Measurements from ENCODE around the gene PTAFR. TPM values are rescaled to one million over a fixed set of nuclear protein-coding genes. Genes with fewer than 3 reads are reported as not detected.
"Not testable (repeated sequence)": the region's sequence is repeated elsewhere in the genome, so short reads cannot be mapped to it uniquely, and the experiment has no call there.

Gene PTAFR
- total RNA-seq, 1 donor from 2014 or later = 0.20 TPM

DNA sequence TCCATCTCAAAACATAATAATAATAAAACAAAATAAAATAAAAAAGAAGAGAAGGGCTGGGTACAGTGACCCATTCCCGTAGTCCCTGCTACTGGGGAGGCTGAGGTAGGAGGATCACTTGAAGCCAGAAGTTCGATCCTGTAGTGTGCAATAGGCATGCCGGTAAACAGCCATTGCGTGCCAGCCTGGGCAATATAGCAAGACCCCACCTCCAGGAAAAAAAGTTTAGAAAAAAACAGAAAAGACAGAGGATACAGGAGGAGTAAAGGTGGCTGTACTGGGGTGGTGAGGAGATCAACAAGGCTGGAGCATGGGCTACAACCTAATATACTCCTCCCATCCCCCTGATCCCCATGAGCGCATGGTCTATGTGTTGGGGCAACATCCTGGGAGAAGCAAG lies 30.8 kb downstream of the PTAFR start:
- DNase-seq (ENCODE audit: low read depth, low spot score) = no peak

DNA sequence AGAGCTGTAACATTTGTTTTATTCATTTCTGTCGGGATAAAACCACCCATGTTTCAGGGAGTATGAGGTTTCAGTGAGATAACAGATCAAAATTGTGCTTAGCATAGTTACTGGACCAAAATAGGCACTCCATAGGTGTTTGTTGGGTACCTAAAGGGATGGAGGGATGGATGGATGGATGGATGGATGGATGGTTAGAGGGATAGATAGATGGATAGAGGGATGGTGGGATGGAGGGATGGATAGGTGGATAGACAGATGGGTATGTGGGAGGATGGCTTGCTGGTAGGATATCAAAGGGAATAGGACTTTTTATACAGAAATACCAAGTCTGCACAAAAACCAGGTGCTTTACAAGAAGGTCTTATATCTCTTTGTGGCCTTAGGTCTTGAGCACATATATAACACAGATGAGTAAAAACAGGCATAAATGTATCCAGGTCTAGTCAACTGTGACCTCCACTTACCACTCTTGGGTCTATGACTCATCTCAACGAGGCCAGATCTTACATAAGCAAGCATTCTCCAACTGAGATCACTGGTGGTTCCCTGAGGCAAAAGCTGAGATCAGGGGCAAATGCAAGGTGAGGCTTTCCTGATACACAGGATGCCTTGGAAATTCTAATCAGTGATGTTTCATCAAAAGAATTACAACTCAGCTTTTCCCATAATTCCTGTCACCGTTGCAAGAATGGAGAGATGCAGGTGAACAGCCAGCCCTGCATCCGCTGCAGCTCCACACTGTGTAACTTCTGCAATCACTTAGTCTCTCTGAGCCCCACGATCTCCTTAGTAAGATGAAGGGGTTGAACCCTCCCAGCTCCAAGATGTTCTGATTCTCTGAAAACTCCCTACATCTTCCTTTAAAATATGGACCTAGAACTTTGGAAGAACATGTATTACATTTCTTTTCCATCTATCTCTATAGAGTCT lies 32.0 kb downstream of the PTAFR start:
- DNase-seq (ENCODE audit: low read depth, low spot score) = no peak

- DNase-seq (ENCODE audit: low read depth, low spot score) = no peak
Observed at GRCh38 chr1:28143496-28144202, 32.8 kb downstream of the PTAFR start.

DNA sequence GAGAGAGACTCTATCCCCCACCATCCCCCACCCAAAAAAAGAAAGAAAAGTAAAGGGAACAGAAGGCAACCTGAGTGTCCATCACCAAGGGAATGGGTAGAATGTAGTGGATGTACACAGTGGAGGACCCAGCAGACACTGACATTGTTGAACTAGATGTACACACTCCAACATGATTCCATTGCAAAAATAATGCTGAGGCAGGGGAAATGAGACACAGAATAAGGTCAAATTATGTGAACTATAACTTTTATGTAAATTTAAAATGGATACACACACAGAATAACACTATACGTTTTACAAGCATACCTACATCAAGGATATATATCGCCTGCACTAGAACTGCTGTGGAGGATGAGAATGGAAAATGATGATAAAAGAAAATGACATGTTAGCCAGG lies 34.8 kb downstream of the PTAFR start:
- no peak for DNase-seq (ENCODE audit: low read depth, low spot score)

- DNase-seq (ENCODE audit: low read depth, low spot score) = not testable (repeated sequence)
Observed at GRCh38 chr1:28139866-28140265, 36.6 kb downstream of the PTAFR start.

- DNase-seq (ENCODE audit: low read depth, low spot score) = no peak
Observed at GRCh38 chr1:28139025-28139712, 37.3 kb downstream of the PTAFR start.

DNA sequence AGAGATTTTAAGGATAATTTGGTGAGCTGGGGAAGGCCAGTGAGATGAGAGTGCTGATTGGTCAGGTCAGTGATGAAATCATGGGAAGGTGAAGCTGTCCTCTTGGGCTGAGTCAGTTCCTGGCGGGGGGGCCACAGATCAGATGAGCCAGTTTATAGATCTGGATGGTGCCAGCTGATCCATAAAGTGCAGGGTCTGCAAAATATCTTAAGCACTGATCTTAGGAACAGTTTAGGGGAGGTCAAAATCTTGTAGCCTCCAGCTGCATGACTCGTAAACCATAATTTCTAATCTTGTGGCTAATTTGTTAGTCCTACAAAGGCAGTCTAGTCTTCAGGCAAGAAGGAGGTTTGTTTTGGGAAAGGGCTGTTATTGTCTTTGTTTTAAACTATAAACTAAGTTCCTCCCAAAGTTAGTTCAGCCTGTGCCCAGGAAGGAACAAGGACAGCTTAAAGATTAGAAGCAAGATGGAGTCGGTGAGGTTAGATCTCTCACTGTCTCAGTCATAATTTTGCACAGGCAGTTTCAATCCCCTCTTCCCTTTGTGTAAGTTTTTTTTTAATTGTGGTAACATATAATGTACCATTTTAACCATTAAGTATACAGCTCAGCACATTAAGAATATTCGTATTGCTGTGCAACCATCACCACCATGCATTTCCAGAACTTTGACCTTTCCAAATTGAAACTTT lies 39.4 kb downstream of the PTAFR start:
- no peak for DNase-seq (ENCODE audit: low read depth, low spot score)

DNA sequence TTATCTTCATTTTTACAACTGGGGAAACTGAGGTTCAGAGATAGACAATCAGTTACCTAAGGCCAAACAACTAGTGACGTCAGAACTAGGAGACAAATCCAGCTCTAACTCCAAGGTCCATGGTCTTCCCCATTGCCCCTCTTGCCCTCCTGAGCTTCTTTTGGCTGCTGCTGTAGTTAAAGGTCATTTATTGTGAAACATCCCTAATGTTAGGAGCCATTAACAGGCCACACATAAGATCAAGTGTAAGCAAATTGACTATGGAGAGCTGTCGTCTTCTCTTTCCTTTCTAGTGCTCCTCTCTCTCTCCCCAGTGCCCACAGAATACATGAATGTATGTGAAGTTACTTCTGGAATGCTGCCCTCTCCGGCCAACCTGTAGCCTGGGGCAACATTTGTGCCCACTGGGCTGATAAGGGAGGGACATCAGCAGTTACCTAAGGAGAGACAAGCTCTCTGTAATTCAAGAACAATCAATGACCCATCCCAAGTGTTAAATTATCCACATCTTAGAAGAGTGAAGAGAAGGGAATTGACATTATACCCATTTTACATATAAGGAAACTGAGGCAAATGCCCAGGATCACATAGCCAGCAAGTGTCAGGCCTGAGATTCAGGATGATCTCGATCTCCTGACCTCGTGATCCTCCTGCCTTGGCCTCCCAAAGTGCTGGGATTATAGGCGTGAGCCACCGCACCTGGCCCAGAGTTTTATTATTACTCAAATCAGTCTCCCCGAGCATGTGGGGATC lies 40.1 kb downstream of the PTAFR start:
- DNase-seq (ENCODE audit: low read depth, low spot score) = no peak

- DNase-seq (ENCODE audit: low read depth, low spot score) = no peak
Observed at GRCh38 chr1:28135371-28136168, 40.9 kb downstream of the PTAFR start.

DNA sequence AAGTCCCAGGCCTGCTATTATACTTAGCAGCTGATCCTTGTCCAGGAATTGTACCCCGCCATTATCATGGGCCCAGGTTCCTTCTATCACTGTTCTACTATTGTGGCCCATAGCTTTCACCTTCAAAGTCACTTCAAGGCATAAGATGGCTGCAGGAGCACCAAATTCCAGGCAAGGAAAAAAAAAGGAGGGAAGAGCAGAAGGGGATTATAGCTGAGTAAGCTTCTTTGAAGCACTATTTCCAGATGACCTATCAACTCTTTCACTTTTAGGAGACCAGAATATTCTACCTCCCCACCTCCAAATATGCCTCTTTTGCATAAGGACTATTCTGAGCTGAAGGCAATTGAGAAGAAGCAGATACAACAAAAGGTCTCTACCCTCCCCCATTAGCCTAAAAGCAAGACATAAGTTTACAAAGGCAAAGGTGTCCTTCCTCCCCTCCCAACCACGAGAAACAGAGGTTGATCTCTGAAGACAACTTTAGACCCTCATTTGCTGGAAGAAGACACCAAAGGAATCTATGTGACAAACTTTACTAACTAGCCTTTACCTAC lies 41.8 kb downstream of the PTAFR start:
- DNase-seq (ENCODE audit: low read depth, low spot score) = no peak

- no peak for DNase-seq (ENCODE audit: low read depth, low spot score)
Observed at GRCh38 chr1:28132171-28133167, 44.0 kb downstream of the PTAFR start.

- no peak for DNase-seq (ENCODE audit: low read depth, low spot score)
Observed at GRCh38 chr1:28130901-28131300, 45.6 kb downstream of the PTAFR start.

DNA sequence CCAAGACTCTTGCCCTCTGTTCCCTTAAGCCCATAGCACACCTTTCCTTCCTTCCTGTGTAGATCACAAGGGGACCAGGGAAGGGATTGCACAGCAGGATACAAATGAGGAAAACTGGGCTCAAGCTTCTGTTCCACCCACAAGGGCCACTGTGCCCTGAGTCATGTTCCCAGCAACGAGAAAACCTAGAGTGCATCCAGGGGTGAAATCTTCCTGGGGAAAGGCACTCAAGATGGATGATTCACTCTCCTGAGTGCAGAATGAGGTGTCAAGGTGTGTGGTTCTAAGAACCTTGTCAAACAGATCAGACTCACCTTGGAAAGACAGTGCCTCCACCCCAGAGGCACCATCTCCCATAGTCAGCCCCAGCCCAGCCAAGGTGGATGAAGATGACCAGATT lies 47.3 kb downstream of the PTAFR start:
- DNase-seq (ENCODE audit: low read depth, low spot score) = no peak

DNA sequence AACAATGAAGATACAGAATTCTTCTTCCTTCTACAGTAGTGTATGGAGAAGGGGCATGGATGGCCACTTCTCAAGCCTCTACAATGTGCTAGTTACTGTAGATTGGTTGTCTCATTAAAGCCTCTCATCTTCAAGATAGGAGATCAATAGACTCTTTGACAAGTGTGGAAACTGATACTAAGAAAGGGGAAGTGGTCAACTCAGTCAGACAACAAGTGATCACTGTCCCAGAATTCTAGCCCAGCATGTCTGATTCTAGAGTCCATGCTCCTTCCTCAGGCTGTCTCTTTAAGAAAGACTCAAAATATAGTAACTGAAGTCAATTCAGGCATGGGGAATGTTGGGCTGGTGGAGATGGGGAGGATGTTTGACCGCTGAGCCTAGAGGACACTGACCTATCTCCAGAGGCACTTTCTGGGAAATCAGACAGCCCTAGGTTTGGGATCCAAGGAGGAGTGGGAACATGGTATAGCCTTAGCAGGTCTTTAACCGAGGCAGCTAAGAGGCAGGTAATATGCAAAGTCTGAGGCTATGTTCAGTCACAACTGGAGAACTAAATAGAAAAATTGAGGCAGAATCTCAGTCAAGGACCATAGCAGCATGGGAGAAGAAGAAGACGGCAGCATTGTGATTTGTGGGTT lies 48.8 kb downstream of the PTAFR start:
- DNase-seq (ENCODE audit: low read depth, low spot score) = no peak

DNA sequence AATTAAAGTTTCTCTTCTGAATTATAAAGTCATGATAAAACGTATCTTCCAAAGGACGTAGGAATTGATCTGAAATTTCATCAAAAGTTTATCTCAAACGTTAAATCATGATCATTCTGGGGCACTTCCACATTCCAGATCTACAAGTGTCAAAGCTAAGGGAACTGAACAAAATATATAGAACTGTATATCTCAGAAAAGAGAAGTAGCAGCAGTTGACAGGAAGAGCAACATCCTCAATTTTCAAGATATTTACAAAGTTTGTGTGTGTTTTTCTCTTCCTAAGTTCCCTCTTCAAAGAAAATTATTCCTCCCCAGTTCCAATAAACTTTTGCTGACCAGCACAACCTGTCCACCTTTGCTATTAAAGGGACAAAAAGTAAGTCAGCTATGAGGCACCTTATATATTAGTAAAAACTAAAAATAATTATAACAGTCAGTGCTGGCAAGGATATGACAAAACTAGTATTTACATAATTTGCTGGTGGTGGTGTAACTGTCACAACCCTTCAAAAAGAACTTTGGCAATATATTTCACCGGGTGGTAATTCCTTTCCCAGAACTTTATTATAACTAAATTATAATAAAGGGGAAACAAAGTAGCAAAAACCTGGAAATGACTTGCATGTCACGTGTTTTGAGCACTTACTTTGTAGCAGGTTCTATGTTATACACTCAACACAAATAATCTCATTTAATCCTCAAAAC lies 49.6 kb downstream of the PTAFR start:
- DNase-seq (ENCODE audit: low read depth, low spot score) = no peak

DNA sequence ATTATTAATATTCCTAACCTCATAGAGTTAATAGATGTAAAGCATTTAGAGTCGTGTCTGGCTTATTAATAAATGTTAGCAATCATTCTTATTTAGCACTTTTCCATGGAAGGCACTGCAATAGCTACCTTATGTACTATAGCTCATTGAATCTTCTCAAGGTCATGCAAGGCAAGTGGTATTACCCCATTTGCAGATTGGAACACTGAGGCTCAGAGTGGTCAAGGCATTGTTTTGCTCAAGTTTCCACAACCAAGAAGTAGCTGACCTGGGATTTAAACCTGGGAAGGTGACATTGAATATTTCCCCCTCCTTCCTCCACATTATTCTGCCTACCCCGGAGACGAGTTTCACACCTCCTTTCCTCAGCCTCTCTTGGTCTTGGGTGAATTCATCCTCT lies 50.3 kb downstream of the PTAFR start:
- DNase-seq (ENCODE audit: low read depth, low spot score) = no peak

DNA sequence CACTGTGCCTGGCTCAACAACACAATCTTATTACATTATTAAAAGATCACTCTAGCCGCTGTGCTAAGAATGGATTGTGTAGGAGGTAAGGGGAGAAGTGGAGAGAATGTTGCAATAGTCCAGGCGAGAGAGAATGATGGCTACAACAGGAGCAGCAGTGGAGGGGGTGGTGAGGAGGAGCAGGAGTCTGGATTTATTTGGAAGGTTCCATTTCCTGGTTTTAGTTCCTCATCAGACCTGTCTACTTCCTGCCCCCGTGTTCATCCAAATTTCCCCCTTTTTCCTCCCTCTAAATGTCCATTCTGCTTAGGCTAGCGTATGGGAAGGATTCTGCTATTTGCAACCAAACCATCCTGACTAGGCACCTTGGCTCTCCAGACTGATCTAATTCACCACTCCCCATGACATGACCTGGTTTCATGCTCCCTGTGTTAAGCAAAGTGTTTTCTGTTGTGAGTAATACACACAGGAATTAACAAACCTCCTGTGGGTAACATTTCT lies 53.0 kb downstream of the PTAFR start:
- DNase-seq (ENCODE audit: low read depth, low spot score) = no peak
